Measurements from ENCODE around the gene CYP2A6. TPM values are rescaled to one million over a fixed set of nuclear protein-coding genes. Genes with fewer than 3 reads are reported as not detected.

The CYP2A6 gene
- total RNA-seq, 1 donor from 2014 or later, result not detected

DNA sequence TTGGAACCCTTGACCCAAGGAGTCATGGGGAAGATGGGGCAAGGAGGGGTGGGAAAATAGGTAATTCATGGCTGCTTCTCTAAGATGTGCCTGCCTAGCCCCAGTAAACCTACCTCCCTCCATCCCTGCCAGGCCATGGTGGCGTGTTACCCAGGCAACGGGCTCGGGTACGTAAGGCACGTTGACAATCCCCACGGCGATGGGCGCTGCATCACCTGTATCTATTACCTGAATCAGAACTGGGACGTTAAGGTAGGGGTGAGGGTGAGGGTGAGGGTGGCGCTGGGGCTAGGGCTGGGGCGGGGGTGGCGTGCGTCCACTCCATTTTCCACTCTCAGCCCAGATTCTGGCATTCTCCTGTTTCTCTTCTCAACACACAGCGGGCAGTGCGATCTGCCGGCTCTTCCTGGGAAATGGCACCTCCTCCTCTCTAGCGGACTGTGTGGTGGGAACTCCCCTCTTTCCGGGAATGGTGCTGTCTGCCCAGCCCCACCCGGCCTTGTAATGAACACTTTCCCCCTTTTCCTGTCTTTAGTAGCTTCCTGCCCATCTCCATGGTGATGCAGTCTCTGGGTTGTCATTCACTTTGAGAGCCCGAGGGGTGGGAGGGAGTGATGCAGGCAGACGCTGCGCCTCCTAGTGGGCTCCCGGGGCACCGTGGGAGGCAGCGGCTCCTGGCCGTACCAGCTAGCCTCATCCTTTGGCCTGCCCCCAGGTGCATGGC is 43.7 kb downstream of the CYP2A6 start:
- intact Hi-C loops (cut with micrococcal nuclease), result no loop called here
- ATAC-seq (peak; percentile 19), DNase-seq (peak; percentile 84)

DNA sequence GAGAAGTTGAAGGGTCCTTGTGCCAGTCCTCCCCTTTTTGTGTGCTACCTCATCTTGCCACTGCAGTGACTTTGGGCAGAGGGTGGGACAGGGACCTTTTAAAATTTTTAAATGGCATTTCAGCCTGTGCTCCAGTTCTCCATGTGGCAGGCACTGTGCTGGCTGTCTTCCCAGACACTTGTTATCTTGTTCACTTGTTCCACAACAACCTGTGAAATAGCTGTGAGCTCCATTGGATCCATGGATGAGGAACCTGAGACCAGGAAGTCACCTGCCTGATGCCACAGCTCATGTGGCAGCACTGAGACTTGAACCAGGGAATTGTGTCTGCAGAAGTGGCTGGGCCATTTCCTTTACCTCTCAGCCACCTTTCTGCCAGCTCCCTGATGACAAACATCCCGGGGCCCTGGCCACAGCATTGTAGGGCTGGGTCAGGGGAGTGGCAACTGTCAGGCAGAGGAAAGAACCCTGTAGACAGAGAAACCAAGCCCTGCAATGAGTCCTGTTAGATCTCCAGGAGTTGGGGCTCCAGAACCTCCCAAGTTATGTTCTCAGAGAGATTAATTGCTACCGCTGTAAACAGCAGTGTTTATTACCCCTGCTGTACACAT is 44.9 kb downstream of the CYP2A6 start:
- intact Hi-C loops (cut with micrococcal nuclease), result no loop called here
- ATAC-seq (peak; percentile 18), DNase-seq (peak; percentile 61)

DNA sequence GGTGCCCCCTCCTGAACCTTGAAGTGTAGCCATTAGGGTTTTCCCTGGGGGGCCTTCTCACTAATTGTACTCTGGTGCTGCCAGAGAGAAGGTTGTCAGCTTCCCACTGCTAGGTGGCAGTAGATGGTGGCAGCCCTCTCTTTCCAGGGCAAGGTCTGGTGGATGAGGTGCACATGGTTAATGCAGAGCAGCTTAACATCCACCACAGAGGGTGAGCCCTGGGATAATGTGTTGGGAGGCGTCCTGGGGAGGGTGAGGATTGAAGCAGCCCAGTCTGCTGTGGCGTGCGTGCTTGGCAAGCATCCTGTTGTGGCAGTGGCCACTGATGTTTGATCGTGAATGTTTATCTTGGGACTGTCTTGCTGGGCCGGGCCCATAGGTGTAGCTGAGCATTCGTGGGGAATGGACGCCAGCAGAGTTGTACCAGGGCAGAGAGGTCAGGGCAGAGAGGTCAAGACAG is 45.4 kb downstream of the CYP2A6 start:
- DNase-seq (peak; percentile 67), ATAC-seq (peak; percentile 11)
- intact Hi-C loops (cut with micrococcal nuclease), result no loop called here

DNA sequence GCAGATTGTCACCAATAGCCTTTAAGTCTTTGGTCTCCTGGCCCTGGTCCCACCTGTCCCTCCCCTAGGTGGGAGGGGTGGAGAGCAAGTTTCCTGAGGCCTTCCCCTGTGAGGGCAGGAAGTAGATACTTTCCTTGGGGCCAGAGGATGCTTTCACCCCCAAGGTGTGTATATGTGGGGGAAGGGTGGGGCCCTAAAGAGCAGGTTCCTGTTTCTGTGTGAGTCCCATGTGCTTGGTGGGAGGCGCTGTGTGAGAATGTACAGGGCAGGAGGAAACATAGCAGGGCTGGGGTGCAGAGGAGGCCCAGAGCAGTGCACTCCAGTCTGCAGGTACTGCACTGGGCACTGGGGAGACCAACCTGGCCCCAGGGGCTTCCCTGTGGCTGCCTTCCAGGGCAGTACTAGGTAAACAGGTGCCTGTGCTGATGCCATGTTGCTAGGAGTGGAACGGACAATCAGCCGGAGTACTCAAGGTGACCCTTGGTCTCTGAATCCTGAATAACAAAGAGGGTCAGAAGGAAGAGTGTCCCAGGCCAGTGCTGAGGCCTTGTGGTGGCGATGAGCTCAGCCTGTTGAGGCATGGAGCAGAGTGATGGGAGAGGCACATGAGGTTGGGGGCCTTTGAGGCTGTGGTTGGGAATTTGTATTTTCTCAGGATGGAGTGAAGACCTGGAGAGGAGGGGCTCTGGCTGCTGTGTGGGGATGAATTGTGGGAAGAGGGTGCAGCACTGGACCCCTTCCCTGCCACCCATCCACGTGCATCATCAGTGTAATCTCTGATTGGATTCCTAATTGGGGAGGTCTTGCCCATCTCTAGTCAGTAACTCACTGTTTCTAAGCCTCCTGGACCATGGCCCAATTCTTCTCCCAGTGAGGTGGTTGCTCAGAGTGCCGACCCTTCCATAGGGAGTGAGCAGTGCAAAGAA is 46.1 kb downstream of the CYP2A6 start:
- DNase-seq, result peak; percentile 60
- intact Hi-C loops (cut with micrococcal nuclease), result no loop called here
- peak; percentile 0 for ATAC-seq

DNA sequence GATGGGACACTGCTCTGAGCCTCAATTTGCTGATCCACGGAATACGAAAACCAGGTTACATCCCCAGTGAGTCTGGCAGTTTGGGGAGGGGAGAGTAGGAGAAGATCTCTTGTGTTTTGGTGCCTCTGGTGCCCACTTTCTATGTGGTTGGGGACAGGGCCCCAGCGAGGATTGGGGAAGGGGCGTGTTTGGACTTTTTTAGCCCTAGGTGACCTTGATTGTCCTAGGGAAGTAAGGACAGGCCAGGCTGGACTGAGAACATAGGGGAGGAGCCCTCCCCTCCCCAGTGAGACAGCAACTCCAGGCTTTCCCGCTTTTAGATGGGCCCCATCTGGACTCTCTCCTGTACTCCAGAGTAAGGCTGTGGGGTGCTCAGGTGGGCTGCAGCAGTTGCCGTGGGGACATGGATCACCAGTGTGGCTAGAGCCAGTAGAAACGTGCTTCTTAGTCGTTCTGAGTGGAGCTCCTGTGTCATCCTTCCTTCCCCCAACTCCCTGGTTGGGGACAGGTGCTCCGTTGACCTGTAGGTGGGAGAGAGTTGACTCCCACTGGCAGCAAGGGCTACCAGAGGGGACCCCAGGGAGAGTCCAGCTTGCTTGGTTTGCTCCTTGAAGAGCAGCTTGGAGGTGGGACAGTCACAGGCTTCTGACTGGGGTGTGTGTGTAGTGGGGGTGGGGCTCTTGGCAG is 46.9 kb downstream of the CYP2A6 start:
- DNase-seq (no peak), ATAC-seq (no peak)
- intact Hi-C loops (cut with micrococcal nuclease), result no loop called here

DNA sequence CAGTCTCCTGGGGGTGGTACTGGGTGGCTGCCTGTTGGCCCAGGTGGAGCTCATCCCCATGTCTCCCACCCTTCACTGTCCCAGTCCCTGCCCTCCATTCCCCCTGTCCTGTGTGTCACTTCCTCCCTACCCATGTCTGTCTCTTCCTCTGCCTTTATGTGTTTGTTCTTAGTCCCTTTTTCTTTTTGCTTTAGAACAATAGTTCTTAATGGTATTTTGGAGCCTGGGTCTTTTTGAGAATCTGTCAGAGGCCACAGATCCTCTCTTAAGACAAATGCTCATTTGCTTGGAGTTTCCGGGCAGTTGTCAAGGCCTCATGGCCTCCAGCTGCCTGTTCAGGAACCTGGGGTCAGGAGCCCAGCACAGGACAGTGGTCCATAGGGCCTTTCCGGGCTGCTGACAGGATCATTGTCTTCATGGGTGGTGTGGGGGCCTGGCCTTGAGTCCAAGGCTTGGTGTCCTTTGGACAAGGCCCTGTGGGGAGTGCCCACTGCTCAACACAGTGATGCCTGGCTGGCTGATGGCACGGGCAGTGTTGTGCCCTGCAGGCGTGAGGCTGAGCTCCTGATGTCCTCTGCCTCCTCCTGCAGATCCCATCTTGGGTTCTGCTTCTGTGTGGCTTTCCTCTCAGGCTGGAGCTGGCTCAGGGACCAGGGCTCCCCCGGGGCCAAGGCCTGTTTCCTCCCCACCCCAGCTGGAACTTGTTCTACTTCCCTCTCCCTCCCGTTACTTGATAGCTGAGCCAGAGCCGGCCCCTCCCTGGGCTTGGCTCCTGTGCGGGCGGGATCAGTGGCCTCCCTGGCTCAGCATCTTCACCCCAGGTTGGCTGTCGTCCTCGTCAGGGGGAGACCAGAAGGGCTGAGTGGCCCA is 47.7 kb downstream of the CYP2A6 start:
- ATAC-seq, result peak; percentile 36
- peak; percentile 89 for DNase-seq
- intact Hi-C loops (cut with micrococcal nuclease), result no loop called here

DNA sequence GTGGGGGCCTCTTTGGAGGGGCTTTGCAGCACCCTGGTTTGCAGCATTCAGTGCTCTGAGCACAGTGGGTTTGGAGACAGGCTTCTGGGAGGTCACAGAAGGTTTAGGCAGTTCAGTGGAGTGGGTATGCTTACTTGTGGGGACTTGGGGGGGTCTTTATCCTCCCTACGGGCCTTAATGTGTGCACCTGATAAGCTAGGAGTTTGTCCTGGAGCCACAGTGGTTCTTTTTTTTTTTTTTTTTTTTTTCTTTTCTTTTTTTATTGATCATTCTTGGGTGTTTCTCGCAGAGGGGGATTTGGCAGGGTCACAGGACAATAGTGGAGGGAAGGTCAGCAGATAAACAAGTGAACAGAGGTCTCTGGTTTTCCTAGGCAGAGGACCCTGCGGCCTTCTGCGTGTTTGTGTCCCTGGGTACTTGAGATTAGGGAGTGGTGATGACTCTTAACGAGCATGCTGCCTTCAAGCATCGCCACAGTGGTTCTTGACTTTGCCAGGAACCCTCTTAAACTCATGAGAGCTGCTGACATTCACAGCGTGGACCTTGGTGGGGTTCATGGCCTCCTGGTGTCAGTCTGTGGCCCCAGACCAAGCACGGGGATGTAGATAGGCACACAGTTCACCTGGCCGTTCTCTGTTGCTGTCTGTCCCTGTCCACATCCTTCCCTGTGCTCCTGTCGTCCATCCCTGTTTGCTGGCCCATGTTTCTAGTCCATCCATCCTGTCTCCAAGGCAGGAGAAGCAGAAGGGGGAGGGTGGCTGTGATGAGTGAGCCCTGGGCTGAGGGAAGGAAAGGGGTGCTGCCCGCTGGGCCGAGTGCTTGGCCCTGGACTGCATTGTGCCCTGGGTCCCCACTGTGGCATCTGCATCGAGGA is 48.6 kb downstream of the CYP2A6 start:
- no peak for ATAC-seq
- intact Hi-C loops (cut with micrococcal nuclease), result no loop called here

DNA sequence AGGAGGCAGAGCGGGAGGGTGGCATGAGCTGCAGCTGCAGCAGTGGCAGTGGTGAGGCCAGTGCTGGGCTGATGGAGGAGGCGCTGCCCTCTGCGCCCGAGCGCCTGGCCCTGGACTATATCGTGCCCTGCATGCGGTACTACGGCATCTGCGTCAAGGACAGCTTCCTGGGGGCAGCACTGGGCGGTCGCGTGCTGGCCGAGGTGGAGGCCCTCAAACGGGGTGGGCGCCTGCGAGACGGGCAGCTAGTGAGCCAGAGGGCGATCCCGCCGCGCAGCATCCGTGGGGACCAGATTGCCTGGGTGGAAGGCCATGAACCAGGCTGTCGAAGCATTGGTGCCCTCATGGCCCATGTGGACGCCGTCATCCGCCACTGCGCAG is 49.3 kb downstream of the CYP2A6 start:
- intact Hi-C loops (cut with micrococcal nuclease), result no loop called here
- ATAC-seq, result no peak
- DNase-seq, result no peak

More for the DNA sequence above, 48.6 kb downstream of the CYP2A6 start:
- no peak for DNase-seq

DNA sequence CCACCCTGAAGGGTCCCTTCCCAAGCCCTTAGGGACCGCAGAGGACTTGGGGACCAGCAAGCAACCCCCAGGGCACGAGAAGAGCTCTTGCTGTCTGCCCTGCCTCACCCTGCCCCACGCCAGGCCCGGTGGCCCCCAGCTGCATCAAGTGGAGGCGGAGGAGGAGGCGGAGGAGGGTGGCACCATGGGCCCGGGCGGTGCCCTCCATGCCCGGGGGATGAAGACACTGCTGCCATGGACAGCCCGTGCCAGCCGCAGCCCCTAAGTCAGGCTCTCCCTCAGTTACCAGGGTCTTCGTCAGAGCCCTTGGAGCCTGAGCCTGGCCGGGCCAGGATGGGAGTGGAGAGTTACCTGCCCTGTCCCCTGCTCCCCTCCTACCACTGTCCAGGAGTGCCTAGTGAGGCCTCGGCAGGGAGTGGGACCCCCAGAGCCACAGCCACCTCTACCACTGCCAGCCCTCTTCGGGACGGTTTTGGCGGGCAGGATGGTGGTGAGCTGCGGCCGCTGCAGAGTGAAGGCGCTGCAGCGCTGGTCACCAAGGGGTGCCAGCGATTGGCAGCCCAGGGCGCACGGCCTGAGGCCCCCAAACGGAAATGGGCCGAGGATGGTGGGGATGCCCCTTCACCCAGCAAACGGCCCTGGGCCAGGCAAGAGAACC is 49.8 kb downstream of the CYP2A6 start:
- DNase-seq (no peak), ATAC-seq (no peak)
- intact Hi-C loops (cut with micrococcal nuclease), result no loop called here

DNA sequence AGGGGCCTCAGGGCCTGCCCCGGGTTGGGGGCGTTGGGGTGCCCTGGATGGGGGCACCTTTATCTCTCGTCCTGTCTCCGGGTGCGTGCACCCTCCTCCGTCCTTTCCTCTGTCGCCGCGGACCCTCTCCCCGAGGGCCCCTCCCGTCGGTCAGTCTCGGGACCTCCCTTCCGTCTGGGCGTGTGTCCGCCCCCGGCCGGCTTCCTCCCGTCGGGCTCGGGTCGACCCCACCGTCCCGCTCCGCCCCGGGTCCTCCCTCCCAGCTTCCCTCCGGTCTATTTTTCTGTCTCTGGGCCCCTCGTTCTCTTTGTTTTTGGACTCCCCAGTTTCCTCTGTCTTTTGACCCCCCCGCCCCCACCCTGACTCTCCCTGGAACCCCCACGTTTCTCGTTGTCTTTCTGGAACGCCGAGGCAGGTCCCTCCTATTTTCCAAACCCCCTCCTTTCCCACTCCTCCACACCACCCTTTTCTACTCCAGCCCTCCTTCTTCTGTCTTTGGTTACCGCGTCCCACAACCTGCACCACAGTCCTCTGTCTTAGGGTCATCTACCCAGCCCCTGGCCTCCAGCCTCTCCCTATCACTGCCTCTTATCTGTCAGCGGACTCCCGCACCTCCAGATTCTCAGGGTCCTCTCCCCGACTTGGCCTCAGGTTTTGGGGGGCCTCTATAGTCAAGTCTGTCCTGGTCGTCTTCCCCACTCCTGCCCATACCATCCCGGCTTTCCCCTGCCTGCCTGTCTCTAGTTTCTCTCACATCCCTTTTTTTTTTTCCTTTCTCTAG is 50.5 kb downstream of the CYP2A6 start:
- peak; percentile 80 for DNase-seq
- intact Hi-C loops (cut with micrococcal nuclease), result no loop called here
- ATAC-seq, result peak; percentile 12

DNA sequence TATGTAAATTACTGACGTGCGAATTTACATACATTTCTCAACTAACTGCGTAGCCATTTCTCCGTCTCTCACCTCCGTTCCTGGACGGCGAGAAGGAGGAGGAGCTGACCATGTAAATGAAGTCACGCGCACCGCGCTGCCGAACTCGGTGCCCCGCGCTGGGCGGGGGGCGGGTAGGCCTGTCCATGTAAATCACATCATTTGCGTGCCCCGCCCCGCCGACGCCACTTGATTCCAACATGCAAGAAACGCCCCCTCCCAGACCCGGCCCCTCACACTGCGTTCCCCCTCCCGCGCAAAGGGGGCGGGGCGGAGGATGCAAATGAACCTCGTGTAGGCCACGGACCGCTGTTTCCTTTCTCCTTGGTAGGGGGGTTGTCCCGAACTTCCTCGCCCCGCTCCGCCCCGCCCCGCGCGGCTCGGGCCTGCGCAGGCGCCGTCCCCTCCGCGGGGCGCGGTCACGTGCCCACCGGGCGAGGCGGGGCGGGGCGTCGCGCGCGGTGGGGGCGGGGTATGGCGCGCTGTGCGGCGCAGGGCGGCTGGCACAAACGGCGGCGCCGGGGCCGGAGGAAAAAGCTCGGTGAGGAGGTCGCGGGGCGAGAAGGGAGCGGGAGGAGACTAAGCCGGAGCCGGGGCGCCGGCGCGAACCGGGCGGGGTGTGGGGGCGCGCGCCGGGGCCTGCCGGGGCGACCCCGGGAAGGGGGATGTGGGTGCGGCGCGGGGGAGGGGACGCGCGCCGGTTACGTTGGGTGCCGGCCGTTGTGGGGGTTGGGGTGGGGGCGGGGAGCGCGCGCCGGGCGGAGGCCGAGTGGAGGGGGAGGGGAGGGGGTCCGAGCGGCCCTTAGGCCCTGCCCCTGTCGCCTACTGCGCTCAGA is 51.3 kb downstream of the CYP2A6 start, which contains the start of gene EGLN2:
EGLN2 (plus strand) TSS at position 509 of the 875 bp plus-strand sequence. CDS start 1,382 bp downstream, outside the sequence.
- intact Hi-C loops (cut with micrococcal nuclease), result no loop called here
- peak; percentile 84 for ATAC-seq
- peak; percentile 100 for DNase-seq

DNA sequence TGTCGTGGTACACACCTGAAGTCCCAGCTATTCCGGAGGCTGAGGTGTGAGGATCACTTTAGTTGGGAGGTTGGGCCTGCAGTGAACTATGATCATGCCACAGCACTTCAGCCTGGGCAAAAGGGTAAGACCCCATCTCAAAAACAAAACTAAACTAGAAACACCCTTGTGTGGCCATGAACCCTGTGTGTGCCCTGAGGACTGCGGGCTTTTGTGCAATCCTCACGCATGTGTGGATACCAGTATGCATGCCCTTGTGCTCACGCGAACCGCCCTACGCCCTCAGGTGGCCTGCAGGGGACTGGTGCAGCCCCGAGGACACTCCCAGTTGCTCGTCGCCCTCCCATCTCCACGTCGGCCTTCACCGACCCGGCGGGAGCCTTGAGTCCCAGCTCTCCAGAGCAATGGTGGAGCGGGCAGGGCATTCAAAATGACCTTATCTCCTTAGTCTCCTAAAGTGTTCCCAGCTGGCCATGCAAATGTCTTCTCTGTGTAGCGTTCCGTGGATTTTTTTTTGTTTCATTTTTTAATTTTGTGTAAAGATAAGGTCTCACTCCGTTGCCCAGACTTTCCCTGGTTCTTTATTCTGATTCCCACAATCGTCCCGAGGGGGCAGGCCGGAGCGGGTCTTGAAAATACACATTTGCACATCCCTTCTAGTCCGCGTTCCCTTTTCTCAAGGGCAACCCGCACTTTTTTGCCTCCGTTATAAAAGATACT is 52.1 kb downstream of the CYP2A6 start:
- ATAC-seq (peak; percentile 46), DNase-seq (peak; percentile 79)
- intact Hi-C loops (cut with micrococcal nuclease), result no loop called here

DNA sequence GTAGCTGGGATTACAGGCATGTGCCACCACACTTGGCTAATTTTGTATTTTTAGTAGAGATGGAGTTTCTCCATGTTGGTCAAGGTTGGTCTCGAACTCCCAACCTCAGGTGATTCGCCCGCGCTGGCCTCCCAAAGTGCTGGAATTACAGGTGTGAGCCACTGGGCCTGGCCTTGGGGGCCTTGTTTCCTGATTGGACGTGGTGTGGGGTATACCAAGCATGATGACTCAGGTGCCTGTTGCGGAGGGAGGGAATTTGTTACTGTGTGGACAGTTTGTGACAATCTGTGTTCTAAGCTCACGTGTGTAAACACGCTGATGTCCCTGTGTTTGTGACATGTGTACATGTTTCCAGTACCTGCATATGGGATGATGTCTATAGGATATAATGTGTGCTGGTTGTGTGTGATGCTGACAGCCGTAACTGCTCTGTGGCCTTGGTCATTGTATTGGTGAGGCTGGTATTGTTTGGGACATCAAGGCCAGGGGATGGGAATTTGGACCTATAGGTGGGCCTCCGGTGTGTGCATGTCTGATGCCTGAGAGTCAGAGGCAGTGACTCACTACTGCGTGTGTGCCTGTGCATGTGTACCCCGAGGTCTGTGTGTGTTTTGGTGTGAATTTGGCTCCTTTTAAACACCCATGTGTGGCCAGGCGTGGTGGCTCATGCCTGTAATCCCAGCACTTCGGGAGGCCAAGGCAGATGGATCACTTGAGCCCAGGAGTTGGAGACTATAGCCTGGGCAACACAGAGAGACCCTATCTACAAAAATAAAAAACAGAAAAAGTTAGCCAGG is 52.9 kb downstream of the CYP2A6 start:
- ATAC-seq (no peak), DNase-seq (no peak)
- intact Hi-C loops (cut with micrococcal nuclease), result no loop called here
